ENCODE data around the gene CAD. TPM values are rescaled to one million over a fixed set of nuclear protein-coding genes. Genes with fewer than 3 reads are reported as not detected.

CAD gene
- total and polyA plus RNA-seq, 9 of the 15 experiments (the other 6 are each of a cell fraction or from before 2014, with no cell fraction given), result 7.5 to 126 (median 33.7) TPM

DNA sequence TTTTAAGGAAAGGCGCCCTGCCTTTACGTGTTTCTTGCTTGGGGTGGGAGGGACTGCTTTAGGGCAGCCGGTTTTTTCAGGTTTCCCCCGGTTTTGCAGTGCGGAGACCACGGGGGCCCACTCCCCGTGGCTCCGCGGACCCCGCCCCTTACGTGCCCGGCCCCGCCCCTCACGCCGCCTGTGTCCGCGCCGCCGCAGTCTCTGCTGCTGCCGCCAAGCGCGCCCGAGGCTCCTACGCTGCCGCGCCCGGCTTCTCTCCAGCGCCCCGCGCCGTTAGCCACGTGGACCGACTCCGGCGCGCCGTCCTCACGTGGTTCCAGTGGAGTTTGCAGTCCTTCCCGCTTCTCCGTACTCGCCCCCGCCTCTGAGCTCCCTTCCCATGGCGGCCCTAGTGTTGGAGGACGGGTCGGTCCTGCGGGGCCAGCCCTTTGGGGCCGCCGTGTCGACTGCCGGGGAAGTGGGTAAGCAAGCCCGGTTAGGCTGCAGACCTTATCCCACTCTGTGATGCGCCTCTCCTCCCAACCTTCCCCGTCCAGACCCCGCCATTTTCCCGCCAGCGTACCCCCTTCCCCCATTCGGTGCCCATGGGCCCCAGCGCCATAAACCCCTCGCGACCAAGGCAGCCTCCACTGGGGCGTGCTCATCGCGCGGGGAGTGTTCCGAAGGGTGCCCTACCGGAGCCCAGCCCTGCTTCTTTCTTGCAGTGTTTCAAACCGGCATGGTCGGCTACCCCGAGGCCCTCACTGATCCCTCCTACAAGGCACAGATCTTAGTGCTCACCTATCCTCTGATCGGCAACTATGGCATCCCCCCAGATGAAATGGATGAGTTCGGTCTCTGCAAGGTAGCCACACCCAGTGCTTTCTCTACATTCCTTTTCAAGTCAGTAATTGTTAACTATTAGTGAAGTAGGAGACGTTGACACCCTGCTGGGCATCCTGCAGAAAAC, at the start of gene CAD (continued):
- TF ChIP-seq MYNN (IDR thresholded peaks at IDR 0.05) (no peak; the same call in 1 of the 2 replicates), MYNN (CRISPR knock-in tag; IDR thresholded peaks at IDR 0.05) (no peak), CBX1 (IDR thresholded peaks at IDR 0.05; ENCODE audit: low read depth) (no peak), FOXM1 (IDR thresholded peaks at IDR 0.05; ENCODE audit: low read depth) (no peak), FOXM1 (CRISPR knock-in tag; IDR thresholded peaks at IDR 0.05; ENCODE audit: low read depth) (peak; percentile 93), ZNF174 (CRISPR knock-in tag; IDR thresholded peaks at IDR 0.05) (no peak), SRSF1 (IDR thresholded peaks at IDR 0.05; ENCODE audit: low read depth, low read length) (no peak), IRF2 (CRISPR knock-in tag; IDR thresholded peaks at IDR 0.05) (no peak), MYC (IDR thresholded peaks at IDR 0.05; ENCODE audit: low read depth, low read length) (peak; percentile 99), MYC (CRISPR knock-in tag; IDR thresholded peaks at IDR 0.05; ENCODE audit: borderline replicate concordance, low read depth) (peak; percentile 95)
- TF ChIP-seq, protein P1, sequence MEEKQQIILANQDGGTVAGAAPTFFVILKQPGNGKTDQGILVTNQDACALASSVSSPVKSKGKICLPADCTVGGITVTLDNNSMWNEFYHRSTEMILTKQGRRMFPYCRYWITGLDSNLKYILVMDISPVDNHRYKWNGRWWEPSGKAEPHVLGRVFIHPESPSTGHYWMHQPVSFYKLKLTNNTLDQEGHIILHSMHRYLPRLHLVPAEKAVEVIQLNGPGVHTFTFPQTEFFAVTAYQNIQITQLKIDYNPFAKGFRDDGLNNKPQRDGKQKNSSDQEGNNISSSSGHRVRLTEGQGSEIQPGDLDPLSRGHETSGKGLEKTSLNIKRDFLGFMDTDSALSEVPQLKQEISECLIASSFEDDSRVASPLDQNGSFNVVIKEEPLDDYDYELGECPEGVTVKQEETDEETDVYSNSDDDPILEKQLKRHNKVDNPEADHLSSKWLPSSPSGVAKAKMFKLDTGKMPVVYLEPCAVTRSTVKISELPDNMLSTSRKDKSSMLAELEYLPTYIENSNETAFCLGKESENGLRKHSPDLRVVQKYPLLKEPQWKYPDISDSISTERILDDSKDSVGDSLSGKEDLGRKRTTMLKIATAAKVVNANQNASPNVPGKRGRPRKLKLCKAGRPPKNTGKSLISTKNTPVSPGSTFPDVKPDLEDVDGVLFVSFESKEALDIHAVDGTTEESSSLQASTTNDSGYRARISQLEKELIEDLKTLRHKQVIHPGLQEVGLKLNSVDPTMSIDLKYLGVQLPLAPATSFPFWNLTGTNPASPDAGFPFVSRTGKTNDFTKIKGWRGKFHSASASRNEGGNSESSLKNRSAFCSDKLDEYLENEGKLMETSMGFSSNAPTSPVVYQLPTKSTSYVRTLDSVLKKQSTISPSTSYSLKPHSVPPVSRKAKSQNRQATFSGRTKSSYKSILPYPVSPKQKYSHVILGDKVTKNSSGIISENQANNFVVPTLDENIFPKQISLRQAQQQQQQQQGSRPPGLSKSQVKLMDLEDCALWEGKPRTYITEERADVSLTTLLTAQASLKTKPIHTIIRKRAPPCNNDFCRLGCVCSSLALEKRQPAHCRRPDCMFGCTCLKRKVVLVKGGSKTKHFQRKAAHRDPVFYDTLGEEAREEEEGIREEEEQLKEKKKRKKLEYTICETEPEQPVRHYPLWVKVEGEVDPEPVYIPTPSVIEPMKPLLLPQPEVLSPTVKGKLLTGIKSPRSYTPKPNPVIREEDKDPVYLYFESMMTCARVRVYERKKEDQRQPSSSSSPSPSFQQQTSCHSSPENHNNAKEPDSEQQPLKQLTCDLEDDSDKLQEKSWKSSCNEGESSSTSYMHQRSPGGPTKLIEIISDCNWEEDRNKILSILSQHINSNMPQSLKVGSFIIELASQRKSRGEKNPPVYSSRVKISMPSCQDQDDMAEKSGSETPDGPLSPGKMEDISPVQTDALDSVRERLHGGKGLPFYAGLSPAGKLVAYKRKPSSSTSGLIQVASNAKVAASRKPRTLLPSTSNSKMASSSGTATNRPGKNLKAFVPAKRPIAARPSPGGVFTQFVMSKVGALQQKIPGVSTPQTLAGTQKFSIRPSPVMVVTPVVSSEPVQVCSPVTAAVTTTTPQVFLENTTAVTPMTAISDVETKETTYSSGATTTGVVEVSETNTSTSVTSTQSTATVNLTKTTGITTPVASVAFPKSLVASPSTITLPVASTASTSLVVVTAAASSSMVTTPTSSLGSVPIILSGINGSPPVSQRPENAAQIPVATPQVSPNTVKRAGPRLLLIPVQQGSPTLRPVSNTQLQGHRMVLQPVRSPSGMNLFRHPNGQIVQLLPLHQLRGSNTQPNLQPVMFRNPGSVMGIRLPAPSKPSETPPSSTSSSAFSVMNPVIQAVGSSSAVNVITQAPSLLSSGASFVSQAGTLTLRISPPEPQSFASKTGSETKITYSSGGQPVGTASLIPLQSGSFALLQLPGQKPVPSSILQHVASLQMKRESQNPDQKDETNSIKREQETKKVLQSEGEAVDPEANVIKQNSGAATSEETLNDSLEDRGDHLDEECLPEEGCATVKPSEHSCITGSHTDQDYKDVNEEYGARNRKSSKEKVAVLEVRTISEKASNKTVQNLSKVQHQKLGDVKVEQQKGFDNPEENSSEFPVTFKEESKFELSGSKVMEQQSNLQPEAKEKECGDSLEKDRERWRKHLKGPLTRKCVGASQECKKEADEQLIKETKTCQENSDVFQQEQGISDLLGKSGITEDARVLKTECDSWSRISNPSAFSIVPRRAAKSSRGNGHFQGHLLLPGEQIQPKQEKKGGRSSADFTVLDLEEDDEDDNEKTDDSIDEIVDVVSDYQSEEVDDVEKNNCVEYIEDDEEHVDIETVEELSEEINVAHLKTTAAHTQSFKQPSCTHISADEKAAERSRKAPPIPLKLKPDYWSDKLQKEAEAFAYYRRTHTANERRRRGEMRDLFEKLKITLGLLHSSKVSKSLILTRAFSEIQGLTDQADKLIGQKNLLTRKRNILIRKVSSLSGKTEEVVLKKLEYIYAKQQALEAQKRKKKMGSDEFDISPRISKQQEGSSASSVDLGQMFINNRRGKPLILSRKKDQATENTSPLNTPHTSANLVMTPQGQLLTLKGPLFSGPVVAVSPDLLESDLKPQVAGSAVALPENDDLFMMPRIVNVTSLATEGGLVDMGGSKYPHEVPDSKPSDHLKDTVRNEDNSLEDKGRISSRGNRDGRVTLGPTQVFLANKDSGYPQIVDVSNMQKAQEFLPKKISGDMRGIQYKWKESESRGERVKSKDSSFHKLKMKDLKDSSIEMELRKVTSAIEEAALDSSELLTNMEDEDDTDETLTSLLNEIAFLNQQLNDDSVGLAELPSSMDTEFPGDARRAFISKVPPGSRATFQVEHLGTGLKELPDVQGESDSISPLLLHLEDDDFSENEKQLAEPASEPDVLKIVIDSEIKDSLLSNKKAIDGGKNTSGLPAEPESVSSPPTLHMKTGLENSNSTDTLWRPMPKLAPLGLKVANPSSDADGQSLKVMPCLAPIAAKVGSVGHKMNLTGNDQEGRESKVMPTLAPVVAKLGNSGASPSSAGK (IDR thresholded peaks at IDR 0.05), result peak; percentile 97
- TF ChIP-seq, protein P2, sequence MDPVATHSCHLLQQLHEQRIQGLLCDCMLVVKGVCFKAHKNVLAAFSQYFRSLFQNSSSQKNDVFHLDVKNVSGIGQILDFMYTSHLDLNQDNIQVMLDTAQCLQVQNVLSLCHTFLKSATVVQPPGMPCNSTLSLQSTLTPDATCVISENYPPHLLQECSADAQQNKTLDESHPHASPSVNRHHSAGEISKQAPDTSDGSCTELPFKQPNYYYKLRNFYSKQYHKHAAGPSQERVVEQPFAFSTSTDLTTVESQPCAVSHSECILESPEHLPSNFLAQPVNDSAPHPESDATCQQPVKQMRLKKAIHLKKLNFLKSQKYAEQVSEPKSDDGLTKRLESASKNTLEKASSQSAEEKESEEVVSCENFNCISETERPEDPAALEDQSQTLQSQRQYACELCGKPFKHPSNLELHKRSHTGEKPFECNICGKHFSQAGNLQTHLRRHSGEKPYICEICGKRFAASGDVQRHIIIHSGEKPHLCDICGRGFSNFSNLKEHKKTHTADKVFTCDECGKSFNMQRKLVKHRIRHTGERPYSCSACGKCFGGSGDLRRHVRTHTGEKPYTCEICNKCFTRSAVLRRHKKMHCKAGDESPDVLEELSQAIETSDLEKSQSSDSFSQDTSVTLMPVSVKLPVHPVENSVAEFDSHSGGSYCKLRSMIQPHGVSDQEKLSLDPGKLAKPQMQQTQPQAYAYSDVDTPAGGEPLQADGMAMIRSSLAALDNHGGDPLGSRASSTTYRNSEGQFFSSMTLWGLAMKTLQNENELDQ (CRISPR knock-in tag; IDR thresholded peaks at IDR 0.05; ENCODE audit: borderline replicate concordance), result no peak
- TF ChIP-seq, protein P3, sequence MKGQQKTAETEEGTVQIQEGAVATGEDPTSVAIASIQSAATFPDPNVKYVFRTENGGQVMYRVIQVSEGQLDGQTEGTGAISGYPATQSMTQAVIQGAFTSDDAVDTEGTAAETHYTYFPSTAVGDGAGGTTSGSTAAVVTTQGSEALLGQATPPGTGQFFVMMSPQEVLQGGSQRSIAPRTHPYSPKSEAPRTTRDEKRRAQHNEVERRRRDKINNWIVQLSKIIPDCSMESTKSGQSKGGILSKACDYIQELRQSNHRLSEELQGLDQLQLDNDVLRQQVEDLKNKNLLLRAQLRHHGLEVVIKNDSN (CRISPR knock-in tag; IDR thresholded peaks at IDR 0.05), result peak; percentile 95
